Body of pancreas (tissue), 4 donors: ENCODE data around the gene TSHZ2. TPM values are rescaled to one million over a fixed set of nuclear protein-coding genes. Genes with fewer than 3 reads are reported as not detected.

Experiments
- ATAC-seq: fragments of 150-250 bp; one replicate; pipeline ENCODE4 v1.9.1; 2016
- DNase-seq, 4 donors: peaks; one replicate each; pipeline ENCODE4 v3.0.0-alpha.2; 2019
- H3K27ac ChIP-seq, 4 donors: fragments of 200-600 bp; sonication (generic); 1 replicate in 3 of 4; 2 replicates in 1 of 4; pipeline versions ENCODE4 v1.5.1 to v1.6.1; 2016 to 2019; ENCODE audit warnings: mild to moderate bottlenecking in 1 of 4, mixed read lengths in 1 of 4, moderate library complexity in 1 of 4
- H3K27me3 ChIP-seq, 2 donors: fragments of 200-600 bp; sonication (generic); one replicate each; pipeline ENCODE4 v1.6.0; 2016; ENCODE audit warnings: mild to moderate bottlenecking in 1 of 2
- H3K36me3 ChIP-seq, 2 donors: fragments of 200-600 bp; sonication (generic); replicated peaks in 1 of 2; 2 replicates each; pipeline ENCODE4 v1.5.1; 2016; ENCODE audit warnings: low read depth in 2 of 2; ENCODE audit not compliant: insufficient read depth in 1 of 2
- H3K4me1 ChIP-seq: fragments of 200-600 bp; sonication (generic); one replicate; pipeline ENCODE4 v1.6.0; 2016
- H3K4me3 ChIP-seq, 2 donors: fragments of 200-600 bp; sonication (generic); 1 replicate in 1 of 2; 2 replicates in 1 of 2; pipeline ENCODE4 v1.5.1; 2016 to 2019
- H3K9me3 ChIP-seq, 3 donors: fragments of 200-600 bp; sonication (generic); 1 replicate in 2 of 3; 2 replicates in 1 of 3; pipeline ENCODE4 v1.5.1; 2016
- CTCF ChIP-seq, 7 experiments: fragments of 450-650 bp in 4 of 7; fragments of 200-600 bp in 3 of 7; sonication (generic) in 3 of 7; IDR thresholded peaks; one replicate each; pipeline ENCODE4 v1.5.1; 2016 to 2019; ENCODE audit warnings: antibody characterized with exemption in 7 of 7
- POLR2A ChIP-seq, 3 donors: fragments of 450-650 bp; IDR thresholded peaks; one replicate each; pipeline ENCODE4 v1.6.1; 2016; ENCODE audit warnings: antibody characterized with exemption in 3 of 3, mild to moderate bottlenecking in 2 of 3
- WGBS, 2 donors: methylation state at CpG; one replicate each; pipeline ENCODE4 v1.1.5; 2017; 5-methylcytosine and 5-hydroxymethylcytosine counted together
- intact Hi-C: fragments of 100-400 bp; cut with DNase I; formaldehyde crosslinking; loops from one replicate; pipeline ENCODE4 v1.15.1; 2023
- total RNA-seq, 2 donors: library from RNA; depleted of rRNA; stranded (reverse); fragments of >200 nt; gene quantifications; one replicate each; pipeline ENCODE4 v1.1.0, GENCODE V29; 2016

TSHZ2 gene
- total RNA-seq, 2 donors from 2014 or later, result 6.0 to 9.6 TPM

- no peaks in the 10 kb centered on the region for H3K4me1 ChIP-seq
- no peaks in the 10 kb centered on the region for H3K9me3 ChIP-seq
- H3K4me3 ChIP-seq, result no peak overlapping the region
- WGBS, 2 donors, result 80 to 81% methylated on average over 3 of the region's 3 CpGs
- H3K27ac ChIP-seq, result no peak overlapping the region
- no peaks in the 10 kb centered on the region for H3K36me3 ChIP-seq
- ATAC-seq (no peak), DNase-seq (no peak)
- no peaks in the 10 kb centered on the region for H3K27me3 ChIP-seq
- TF ChIP-seq CTCF (IDR thresholded peaks at IDR 0.05), result no peak
- TF ChIP-seq POLR2A (IDR thresholded peaks at IDR 0.05), result no peak
- intact Hi-C loops, result no loop called here
Measured at GRCh38 chr20:53264604-53265003, 292.4 kb downstream of the TSHZ2 start.

- no peak for TF ChIP-seq POLR2A (IDR thresholded peaks at IDR 0.05)
- TF ChIP-seq CTCF (IDR thresholded peaks at IDR 0.05), result no peak
- ATAC-seq, result no peak
- no peak overlapping the region for H3K4me3 ChIP-seq
- no peaks in the 10 kb centered on the region for H3K4me1 ChIP-seq
- no peak overlapping the region for H3K27ac ChIP-seq
- no peaks in the 10 kb centered on the region for H3K27me3 ChIP-seq
- H3K36me3 ChIP-seq, result no peaks in the 10 kb centered on the region
- no peaks in the 10 kb centered on the region for H3K9me3 ChIP-seq
- intact Hi-C loops, result no loop called here
- WGBS, 2 donors, result 67 to 75% methylated on average over 8 of the region's 8 CpGs
- DNase-seq, result no peak
Measured at GRCh38 chr20:53265304-53265875, 293.2 kb downstream of the TSHZ2 start.

- H3K27me3 ChIP-seq, result no peaks in the 10 kb centered on the region
- WGBS, 2 donors, result 78 to 81% methylated on average over 2 of the region's 2 CpGs
- DNase-seq, result no peak
- no peaks in the 10 kb centered on the region for H3K36me3 ChIP-seq
- no peak overlapping the region for H3K4me3 ChIP-seq
- no peak overlapping the region for H3K27ac ChIP-seq
- no peaks in the 10 kb centered on the region for H3K4me1 ChIP-seq
- intact Hi-C loops, result no loop called here
- no peak for ATAC-seq
- no peaks in the 10 kb centered on the region for H3K9me3 ChIP-seq
- no peak for TF ChIP-seq CTCF (IDR thresholded peaks at IDR 0.05)
Measured at GRCh38 chr20:53269380-53269779, 297.2 kb downstream of the TSHZ2 start.

GRCh38 chr20:53270792-53271375 is 298.7 kb downstream of the TSHZ2 start:
- WGBS, 2 donors, result 78 to 84% methylated on average over 5 of the region's 5 CpGs
- no peak overlapping the region for H3K4me3 ChIP-seq
- TF ChIP-seq CTCF (IDR thresholded peaks at IDR 0.05) (no peak), POLR2A (IDR thresholded peaks at IDR 0.05) (no peak)
- no peaks in the 10 kb centered on the region for H3K27me3 ChIP-seq
- no peaks in the 10 kb centered on the region for H3K36me3 ChIP-seq
- DNase-seq, result no peak
- no peaks in the 10 kb centered on the region for H3K9me3 ChIP-seq
- no peak for ATAC-seq
- H3K27ac ChIP-seq, result no peak overlapping the region
- H3K4me1 ChIP-seq, result peaks cover 4% of the 10 kb centered on the region
- intact Hi-C loops, result no loop called here

- no peak overlapping the region for H3K27ac ChIP-seq
- H3K36me3 ChIP-seq, result no peaks in the 10 kb centered on the region
- intact Hi-C loops, result no loop called here
- no peaks in the 10 kb centered on the region for H3K9me3 ChIP-seq
- H3K4me1 ChIP-seq, result peaks cover 13% of the 10 kb centered on the region
- TF ChIP-seq CTCF (IDR thresholded peaks at IDR 0.05), result no peak
- ATAC-seq (no peak), DNase-seq (no peak)
- WGBS, 2 donors, result 85 to 86% methylated on average over 5 of the region's 5 CpGs
- no peak overlapping the region for H3K4me3 ChIP-seq
- no peaks in the 10 kb centered on the region for H3K27me3 ChIP-seq
Measured at GRCh38 chr20:53274365-53274764, 302.2 kb downstream of the TSHZ2 start.
